ENCODE data around the gene PGAM2. TPM values are rescaled to one million over a fixed set of nuclear protein-coding genes. Genes with fewer than 3 reads are reported as not detected.

PGAM2 gene
- total and polyA plus RNA-seq, 8 donors, result 0.49 to 6.7 (median 0.65) TPM; not detected in 1

- no peak for TF ChIP-seq CTCF (IDR thresholded peaks at IDR 0.05)
- intact Hi-C loops (cut with DNase I), result no loop called here
- Histone ChIP-seq H3K36me3 (no peaks in the 10 kb centered on the region), H3K9me3 (no peaks in the 10 kb centered on the region), H3K4me1 (no peaks in the 10 kb centered on the region), H3K4me3 (no peak overlapping the region), H3K27ac (no peak overlapping the region), H3K27me3 (no peaks in the 10 kb centered on the region)
- 81 to 100% methylated on average over 3 of the region's 3 CpGs for WGBS, 2 donors
- ATAC-seq (no peak), DNase-seq (no peak), FAIRE-seq (no peak)
Observed at GRCh38 chr7:44095781-44096180, 30.4 kb upstream of the PGAM2 start.

GRCh38 chr7:44094883-44095592, 29.7 kb upstream of the PGAM2 start:
- Histone ChIP-seq H3K36me3 (no peaks in the 10 kb centered on the region), H3K27ac (no peak overlapping the region), H3K9me3 (no peaks in the 10 kb centered on the region), H3K27me3 (no peaks in the 10 kb centered on the region), H3K4me3 (no peak overlapping the region), H3K4me1 (no peaks in the 10 kb centered on the region)
- DNase-seq, result no peak
- 71 to 72% methylated on average over 2 of the region's 2 CpGs for WGBS, 2 donors
- no peak for TF ChIP-seq CTCF (IDR thresholded peaks at IDR 0.05)
- peak in 2 of 4 donors; percentile 29 to 34 for ATAC-seq
- intact Hi-C loops (cut with DNase I), result no loop called here
- no peak for FAIRE-seq

GRCh38 chr7:44094365-44094764, 29.0 kb upstream of the PGAM2 start:
- Histone ChIP-seq H3K27me3 (no peaks in the 10 kb centered on the region), H3K4me3 (no peak overlapping the region), H3K27ac (no peak overlapping the region), H3K36me3 (no peaks in the 10 kb centered on the region), H3K4me1 (no peaks in the 10 kb centered on the region), H3K9me3 (no peaks in the 10 kb centered on the region)
- no peak for TF ChIP-seq CTCF (IDR thresholded peaks at IDR 0.05)
- ATAC-seq (no peak), FAIRE-seq (no peak), DNase-seq (no peak)
- 43 to 59% methylated on average over 2 of the region's 2 CpGs for WGBS, 2 donors
- intact Hi-C loops (cut with DNase I), result no loop called here

GRCh38 chr7:44093102-44093641, 27.8 kb upstream of the PGAM2 start:
- FAIRE-seq (no peak), ATAC-seq (no peak), DNase-seq (no peak)
- no peak for TF ChIP-seq CTCF (IDR thresholded peaks at IDR 0.05)
- WGBS, 2 donors, result 74 to 80% methylated on average over 6 of the region's 6 CpGs
- Histone ChIP-seq H3K9me3 (no peaks in the 10 kb centered on the region), H3K36me3 (no peaks in the 10 kb centered on the region), H3K4me1 (no peaks in the 10 kb centered on the region), H3K4me3 (no peak overlapping the region), H3K27me3 (no peaks in the 10 kb centered on the region), H3K27ac (no peak overlapping the region)
- intact Hi-C loops (cut with DNase I), result no loop called here

Data from pancreas (tissue), 10 donors.